Activated CD4-positive, alpha-beta T cell treated with anti-CD3 and anti-CD28 coated beads, Interleukin-2, amount 50 U/mL, for 24 hours (primary cell): ENCODE results near the gene SMG9.

Experiments
- DNase-seq, 2 donors: peaks; one replicate each; pipeline ENCODE4 v3.0.0-alpha.2; 2020; ENCODE audit warnings: low read depth in 1 of 2, low spot score in 1 of 2

The SMG9 gene

GRCh38 chr19:43726736-43727592 lies 27.8 kb downstream of the SMG9 start:
- no peak for DNase-seq

DNA sequence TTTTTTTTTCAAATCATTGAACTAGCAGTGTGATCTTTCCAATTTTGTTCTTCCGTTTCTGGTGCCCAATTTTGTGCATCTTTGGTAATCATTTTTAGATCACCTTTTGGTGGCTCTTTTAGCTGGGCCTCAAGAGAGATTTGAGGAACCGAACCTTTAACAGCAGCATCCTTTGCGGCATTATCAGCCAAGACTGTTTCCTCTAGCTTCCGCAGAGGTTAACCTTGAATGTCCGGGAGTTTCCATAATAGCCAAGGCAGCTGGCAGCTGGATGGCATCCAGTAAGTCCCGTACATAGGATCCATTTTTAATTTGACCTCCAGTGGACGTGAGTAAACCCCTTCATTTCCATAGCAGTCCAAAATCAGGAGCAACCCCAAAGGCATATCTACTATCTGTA lies 29.3 kb downstream of the SMG9 start:
- no peak for DNase-seq

- DNase-seq: no peak
Observed at GRCh38 chr19:43724896-43725295, 29.9 kb downstream of the SMG9 start.

DNA sequence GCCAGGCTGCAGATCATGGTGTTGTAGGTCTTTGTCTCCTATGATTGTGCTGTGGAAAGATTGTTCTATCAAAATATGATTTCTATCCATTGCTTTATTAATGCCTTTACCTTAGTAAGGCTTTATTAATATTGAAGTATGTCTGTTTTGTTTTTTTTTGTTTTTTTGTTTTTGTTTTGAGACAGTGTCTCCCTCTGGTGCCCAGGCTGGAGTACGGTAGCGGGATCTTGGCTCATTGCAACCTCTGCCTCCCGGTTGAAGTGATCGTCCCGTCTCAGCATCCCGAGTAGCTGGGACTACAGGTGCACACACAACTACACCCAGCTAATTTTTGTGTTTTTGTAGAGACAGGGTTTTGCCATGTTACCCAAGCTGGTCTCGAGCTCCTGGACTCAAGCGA lies 31.2 kb downstream of the SMG9 start:
- DNase-seq: no peak

DNA sequence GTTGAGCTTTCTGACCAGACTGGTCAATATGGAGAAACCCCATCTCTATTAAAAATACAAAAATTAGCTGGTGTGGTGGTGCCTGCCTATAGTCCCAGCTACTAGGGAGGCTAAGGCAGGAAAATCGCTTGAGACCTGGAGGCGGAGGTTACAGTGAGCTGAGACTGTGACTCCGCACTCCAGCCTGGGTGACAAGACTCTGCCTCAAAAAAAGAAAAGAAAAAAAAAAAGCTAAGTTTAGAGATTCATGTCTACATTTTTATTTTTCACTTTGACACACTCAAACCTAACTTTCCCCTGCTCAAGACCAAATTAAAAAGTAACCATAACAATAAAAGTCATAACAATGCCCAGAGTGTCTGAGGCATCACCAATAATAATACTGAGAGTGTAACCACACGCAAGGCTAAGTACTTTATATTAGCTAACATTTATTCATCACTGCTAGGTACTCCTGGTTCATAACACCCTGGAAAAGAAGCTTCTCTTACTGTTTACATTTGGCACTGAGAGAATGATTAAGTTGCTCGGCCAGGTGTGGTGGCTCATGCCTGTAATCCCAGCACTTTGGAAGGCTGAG lies 33.2 kb downstream of the SMG9 start:
- no peak for DNase-seq

DNA sequence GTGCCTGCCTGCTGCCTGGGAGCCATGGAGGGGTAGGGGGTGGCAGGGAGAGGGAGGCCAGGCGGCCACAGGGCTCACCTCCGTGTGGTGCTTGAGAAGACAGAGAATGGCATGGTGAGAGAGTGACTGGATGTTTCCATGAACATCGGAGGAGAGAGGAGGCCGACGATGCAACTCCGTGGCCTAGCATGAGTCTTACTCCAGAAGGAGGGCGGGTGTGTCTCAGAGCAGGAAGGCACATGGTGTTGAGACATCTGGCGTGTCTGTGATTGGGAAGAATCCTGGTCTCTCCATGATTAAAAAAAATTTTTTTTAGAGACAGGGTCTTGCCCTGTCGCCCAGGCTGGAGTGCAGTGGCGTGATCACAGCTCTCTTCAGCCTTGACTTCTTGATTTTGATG lies 33.8 kb downstream of the SMG9 start:
- DNase-seq: no peak

GRCh38 chr19:43719918-43720317 lies 34.8 kb downstream of the SMG9 start:
- no peak for DNase-seq

DNA sequence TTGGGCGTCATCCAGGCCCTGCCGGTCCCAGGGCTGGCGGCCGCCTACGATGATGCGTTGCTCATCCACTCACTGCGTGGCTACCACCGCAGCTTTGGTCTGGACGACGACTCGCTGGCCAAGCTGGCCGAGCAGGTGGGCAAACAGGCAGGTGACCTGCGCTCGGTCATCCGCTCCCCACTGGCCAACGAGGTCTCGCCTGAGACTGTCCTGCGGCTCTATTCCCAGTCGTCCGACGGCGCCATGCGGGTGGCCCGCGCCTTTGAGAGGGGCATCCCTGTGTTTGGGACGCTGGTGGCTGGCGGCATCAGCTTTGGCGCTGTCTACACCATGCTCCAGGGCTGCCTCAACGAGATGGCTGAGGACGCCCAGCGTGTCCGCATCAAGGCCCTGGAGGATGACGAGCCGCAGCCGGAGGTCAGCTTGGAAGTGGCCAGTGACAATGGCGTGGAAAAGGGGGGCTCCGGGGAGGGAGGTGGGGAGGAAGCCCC lies 35.3 kb downstream of the SMG9 start:
- no peak for DNase-seq

GRCh38 chr19:43718627-43719377 lies 36.0 kb downstream of the SMG9 start:
- DNase-seq: no peak

- DNase-seq: no peak
Observed at GRCh38 chr19:43715776-43716175, 39.0 kb downstream of the SMG9 start, which contains the start of gene IRGC. Gene IRGC (plus strand): TSS chr19:43716076. CDS start chr19:43718559, 2,483 bp downstream.

GRCh38 chr19:43713208-43713607 lies 41.6 kb downstream of the SMG9 start:
- DNase-seq: no peak

GRCh38 chr19:43711751-43712355 lies 42.9 kb downstream of the SMG9 start:
- no peak for DNase-seq

GRCh38 chr19:43708716-43709115 lies 46.0 kb downstream of the SMG9 start:
- no peak for DNase-seq

- no peak for DNase-seq
Observed at GRCh38 chr19:43707158-43707712, 47.5 kb downstream of the SMG9 start.

- DNase-seq: no peak
Observed at GRCh38 chr19:43705729-43706128, 49.0 kb downstream of the SMG9 start.

GRCh38 chr19:43704002-43704705 lies 50.6 kb downstream of the SMG9 start:
- no peak for DNase-seq

GRCh38 chr19:43700395-43701000 lies 54.3 kb downstream of the SMG9 start:
- no peak for DNase-seq

DNA sequence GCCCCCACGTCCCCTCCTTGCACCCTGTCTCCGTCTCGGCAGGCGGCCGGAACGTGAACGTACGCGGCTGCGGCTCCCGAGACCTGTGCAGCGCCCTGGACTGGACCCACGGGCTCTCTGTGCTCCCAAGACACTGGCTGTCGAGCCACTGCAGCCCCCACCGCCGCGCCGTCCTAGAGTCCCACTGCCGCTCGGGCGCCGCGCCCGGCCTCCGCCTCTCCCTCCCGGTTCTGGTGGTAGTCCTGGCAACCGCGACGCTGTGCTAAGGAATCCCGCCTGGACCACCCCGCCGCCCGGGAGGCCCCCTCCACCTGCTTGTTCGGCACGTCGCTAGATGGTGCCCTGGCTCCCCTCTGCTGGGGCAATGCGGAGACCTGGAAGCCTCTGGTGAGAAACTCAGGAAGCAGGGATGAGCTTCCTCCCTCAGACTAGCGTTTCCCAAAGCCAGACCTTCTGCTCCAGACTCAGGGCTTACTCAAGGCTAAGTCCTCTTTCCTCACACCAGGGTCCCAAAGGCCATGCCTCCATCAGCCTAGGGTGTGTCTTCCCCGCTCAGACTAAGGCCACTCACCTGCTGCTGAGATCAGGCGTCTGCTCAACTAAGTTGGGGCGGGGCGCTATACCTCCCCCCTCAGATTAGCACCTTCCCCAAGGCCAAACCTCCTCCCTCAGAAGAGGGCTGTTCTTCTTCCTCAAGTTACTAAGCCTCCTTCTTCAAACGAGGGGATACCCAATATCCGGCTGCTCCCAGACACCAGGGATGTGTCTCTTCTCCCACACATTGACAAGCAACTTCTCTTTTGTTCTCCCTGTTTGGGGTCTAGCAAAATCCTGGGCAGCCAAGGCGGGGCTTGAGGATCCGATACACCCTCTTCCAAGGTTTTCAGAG lies 55.0 kb downstream of the SMG9 start:
- DNase-seq: no peak

- no peak for DNase-seq
Observed at GRCh38 chr19:43697295-43697694, 57.5 kb downstream of the SMG9 start.
